Transverse colon (tissue), 4 donors: ENCODE measurements around the gene ZNF367. TPM values are rescaled to one million over a fixed set of nuclear protein-coding genes. Genes with fewer than 3 reads are reported as not detected.

ENCODE experiments used
- DNase-seq: peaks from one replicate; pipeline ENCODE4 v3.0.0-alpha.2; 2019
- H3K27ac ChIP-seq, 4 donors: fragments of 200-600 bp; sonication (generic); 2 replicates each; pipeline ENCODE4 v1.5.1; 2016 to 2018; ENCODE audit warnings: inconsistent platforms in 4 of 4
- H3K27me3 ChIP-seq: fragments of 200-600 bp; sonication (generic); 2 replicates; pipeline ENCODE4 v1.5.1; 2017; ENCODE audit warnings: inconsistent platforms
- H3K36me3 ChIP-seq, 4 donors: fragments of 200-600 bp; sonication (generic); 2 replicates each; pipeline ENCODE4 v1.5.1; 2017 to 2019; ENCODE audit warnings: inconsistent platforms in 4 of 4
- H3K4me1 ChIP-seq, 4 donors: fragments of 200-600 bp; sonication (generic); 2 replicates each; pipeline ENCODE4 v1.5.1; 2017 to 2020; ENCODE audit warnings: inconsistent platforms in 4 of 4
- H3K4me3 ChIP-seq, 4 donors: fragments of 200-600 bp; sonication (generic); 1 replicate in 1 of 4; 2 replicates in 3 of 4; pipeline versions ENCODE4 v1.5.1 to v1.6.1; 2017 to 2019; ENCODE audit warnings: inconsistent platforms in 4 of 4
- H3K9me3 ChIP-seq, 2 donors: fragments of 200-600 bp; sonication (generic); 2 replicates each; pipeline ENCODE4 v1.5.1; 2017 to 2019; ENCODE audit warnings: inconsistent platforms in 2 of 2
- EP300 ChIP-seq: sonication (generic); formaldehyde crosslinking; IDR thresholded peaks from one replicate; pipeline ENCODE4 v1.6.1; 2017; ENCODE audit warnings: antibody characterized with exemption, low read depth
- POLR2A ChIP-seq: fragments of 450-650 bp; IDR thresholded peaks from one replicate; pipeline ENCODE4 v1.6.1; 2016; ENCODE audit warnings: antibody characterized with exemption, mild to moderate bottlenecking, moderate library complexity
- POLR2AphosphoS5 ChIP-seq, 3 donors: sonication (generic); formaldehyde crosslinking; IDR thresholded peaks; one replicate each; pipeline ENCODE4 v1.6.1; 2016; ENCODE audit warnings: antibody characterized with exemption in 3 of 3
- WGBS, 2 donors: methylation state at CpG; one replicate each; pipeline ENCODE4 v1.1.5; 2018; ENCODE audit warnings: low coverage in 1 of 2; 5-methylcytosine and 5-hydroxymethylcytosine counted together
- in situ Hi-C, 4 donors: fragments of 200-750 bp; cut with MboI; loops; one replicate each; pipeline versions ENCODE4 v1.15.0 to v1.15.1; 2017; ENCODE audit warnings: low sequenced_read_pairs in 3 of 4, low pct_ligation_motif_present in 1 of 4, low pct_unique_long_range_greater_than_20kb in 1 of 4
- intact Hi-C: fragments of 100-400 bp; cut with DNase I; formaldehyde crosslinking; loops from one replicate; pipeline ENCODE4 v1.15.1; 2023; ENCODE audit warnings: low total_unique reads
- total RNA-seq, 4 donors: library from RNA; depleted of rRNA; stranded (reverse); fragments of >200 nt; gene quantifications; one replicate each; pipeline ENCODE4 v1.1.0, GENCODE V29; 2016
- TF ChIP-seq, protein P1 (sequence below), 5 experiments: fragments of 200-600 bp in 3 of 5; fragments of 450-650 bp in 2 of 5; sonication (generic) in 3 of 5; IDR thresholded peaks; 1 replicate in 2 of 5; 2 replicates in 3 of 5; pipeline ENCODE4 v1.5.1; 2016 to 2017; ENCODE audit warnings: antibody characterized with exemption in 5 of 5, inconsistent platforms in 3 of 5, mild to moderate bottlenecking in 2 of 5, moderate library complexity in 1 of 5

The ZNF367 gene
- total RNA-seq, 4 donors from 2014 or later = 1.2 to 2.1 (median 1.4) TPM; not detected in 1

DNA sequence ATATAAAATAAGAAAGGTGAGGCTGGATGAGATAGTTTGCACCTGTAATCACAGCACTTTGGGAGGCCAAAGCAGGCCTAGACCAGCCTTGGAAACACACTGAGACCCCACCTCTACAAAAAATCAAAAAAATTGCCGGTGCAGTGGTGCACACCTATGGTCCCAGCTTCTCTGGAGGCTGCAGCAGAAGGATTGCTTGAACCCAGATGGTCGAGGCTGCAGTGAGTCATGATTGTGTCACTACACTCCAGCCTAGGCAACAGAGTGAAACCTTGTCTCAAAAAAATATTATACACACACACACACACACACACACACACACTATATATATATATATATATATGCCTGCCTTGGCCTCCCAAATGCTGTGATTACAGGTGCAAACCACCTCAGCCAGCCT is 36.0 kb downstream of the ZNF367 start:
- TF ChIP-seq, protein P1, sequence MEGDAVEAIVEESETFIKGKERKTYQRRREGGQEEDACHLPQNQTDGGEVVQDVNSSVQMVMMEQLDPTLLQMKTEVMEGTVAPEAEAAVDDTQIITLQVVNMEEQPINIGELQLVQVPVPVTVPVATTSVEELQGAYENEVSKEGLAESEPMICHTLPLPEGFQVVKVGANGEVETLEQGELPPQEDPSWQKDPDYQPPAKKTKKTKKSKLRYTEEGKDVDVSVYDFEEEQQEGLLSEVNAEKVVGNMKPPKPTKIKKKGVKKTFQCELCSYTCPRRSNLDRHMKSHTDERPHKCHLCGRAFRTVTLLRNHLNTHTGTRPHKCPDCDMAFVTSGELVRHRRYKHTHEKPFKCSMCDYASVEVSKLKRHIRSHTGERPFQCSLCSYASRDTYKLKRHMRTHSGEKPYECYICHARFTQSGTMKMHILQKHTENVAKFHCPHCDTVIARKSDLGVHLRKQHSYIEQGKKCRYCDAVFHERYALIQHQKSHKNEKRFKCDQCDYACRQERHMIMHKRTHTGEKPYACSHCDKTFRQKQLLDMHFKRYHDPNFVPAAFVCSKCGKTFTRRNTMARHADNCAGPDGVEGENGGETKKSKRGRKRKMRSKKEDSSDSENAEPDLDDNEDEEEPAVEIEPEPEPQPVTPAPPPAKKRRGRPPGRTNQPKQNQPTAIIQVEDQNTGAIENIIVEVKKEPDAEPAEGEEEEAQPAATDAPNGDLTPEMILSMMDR (IDR thresholded peaks at IDR 0.05) = no peak
- TF ChIP-seq POLR2AphosphoS5 (IDR thresholded peaks at IDR 0.05) = no peak
- TF ChIP-seq EP300 = no peak
- no peak for TF ChIP-seq POLR2A
- Histone ChIP-seq H3K4me1 (peaks cover 12 to 76% (median 45%) of the 10 kb centered on the region in 4 donors), H3K27ac (peak overlapping the region in 3 of 4 donors; percentile 87 to 94 (median 92)), H3K4me3 (peak overlapping the region in 3 of 4 donors; percentile 76 to 90 (median 80)), H3K36me3 (no peaks in the 10 kb centered on the region), H3K9me3 (no peaks in the 10 kb centered on the region), H3K27me3 (no peaks in the 10 kb centered on the region)
- intact Hi-C loops (no loop called here), in situ Hi-C loops (no loop called here)
- no peak for DNase-seq
- WGBS, 2 donors = 56% methylated on average over 2 of the region's 2 CpGs; no CpG with 5 or more reads in 1 of the 2 donors

DNA sequence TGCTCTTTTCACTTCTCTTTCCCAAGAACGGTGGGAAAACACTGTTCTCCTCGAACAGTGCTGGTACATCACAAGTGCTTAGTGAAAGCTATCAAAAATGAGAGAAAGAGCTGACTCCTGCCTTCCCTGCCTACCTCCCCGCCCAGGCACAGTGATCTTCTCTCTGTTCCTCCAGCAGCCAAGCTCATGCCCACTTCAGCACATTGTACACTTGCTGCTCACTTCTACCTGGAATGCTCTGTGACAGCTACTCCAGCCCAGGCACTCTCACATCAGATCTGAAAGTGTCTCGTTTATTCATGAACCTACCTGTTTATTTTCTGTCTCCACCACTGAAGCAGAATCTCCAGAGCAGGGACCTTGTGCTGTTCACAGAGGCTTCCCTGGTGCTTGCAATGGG is 36.5 kb downstream of the ZNF367 start:
- Histone ChIP-seq H3K27me3 (no peaks in the 10 kb centered on the region), H3K27ac (no peak overlapping the region), H3K4me1 (peaks cover 14 to 81% (median 48%) of the 10 kb centered on the region in 4 donors), H3K36me3 (no peaks in the 10 kb centered on the region), H3K9me3 (no peaks in the 10 kb centered on the region), H3K4me3 (peak overlapping the region in 1 of 4 donors; percentile 90)
- TF ChIP-seq, protein P1 (IDR thresholded peaks at IDR 0.05) = no peak
- no peak for TF ChIP-seq POLR2A
- TF ChIP-seq EP300 = no peak
- no peak for TF ChIP-seq POLR2AphosphoS5 (IDR thresholded peaks at IDR 0.05)
- WGBS, 2 donors = 74 to 84% methylated on average over 4 of the region's 4 CpGs
- intact Hi-C loops = no loop called here
- DNase-seq = no peak
- in situ Hi-C loops = no loop called here

DNA sequence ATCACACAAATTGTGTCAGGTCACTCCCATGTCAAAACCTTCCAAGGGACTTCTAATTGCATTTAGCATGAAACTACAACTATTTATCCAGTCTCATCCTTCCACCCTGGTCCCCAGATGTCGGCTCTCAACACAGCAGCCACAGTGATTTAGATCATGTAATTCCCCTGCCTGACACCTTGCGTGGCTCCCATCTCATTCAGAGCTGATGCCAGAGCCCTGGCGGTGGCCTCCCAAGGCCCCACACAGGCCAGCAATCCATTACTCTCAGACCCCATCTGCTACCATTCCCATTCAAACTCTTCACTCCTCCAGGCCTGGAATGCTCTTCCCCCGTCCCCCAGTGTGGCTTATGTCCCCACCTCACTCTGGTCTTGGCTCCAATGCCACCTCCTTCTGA is 37.0 kb downstream of the ZNF367 start:
- Histone ChIP-seq H3K4me1 (peaks cover 14 to 82% (median 46%) of the 10 kb centered on the region in 4 donors), H3K4me3 (peak overlapping the region in 1 of 4 donors; percentile 90), H3K27me3 (no peaks in the 10 kb centered on the region), H3K36me3 (no peaks in the 10 kb centered on the region), H3K27ac (no peak overlapping the region), H3K9me3 (no peaks in the 10 kb centered on the region)
- TF ChIP-seq POLR2A = no peak
- TF ChIP-seq POLR2AphosphoS5 (IDR thresholded peaks at IDR 0.05) = no peak
- TF ChIP-seq EP300 = no peak
- TF ChIP-seq, protein P1 (IDR thresholded peaks at IDR 0.05) = no peak
- WGBS, 2 donors = 81 to 96% methylated on average over 3 to 4 of the region's 4 CpGs
- intact Hi-C loops (no loop called here), in situ Hi-C loops (no loop called here)
- DNase-seq = no peak

DNA sequence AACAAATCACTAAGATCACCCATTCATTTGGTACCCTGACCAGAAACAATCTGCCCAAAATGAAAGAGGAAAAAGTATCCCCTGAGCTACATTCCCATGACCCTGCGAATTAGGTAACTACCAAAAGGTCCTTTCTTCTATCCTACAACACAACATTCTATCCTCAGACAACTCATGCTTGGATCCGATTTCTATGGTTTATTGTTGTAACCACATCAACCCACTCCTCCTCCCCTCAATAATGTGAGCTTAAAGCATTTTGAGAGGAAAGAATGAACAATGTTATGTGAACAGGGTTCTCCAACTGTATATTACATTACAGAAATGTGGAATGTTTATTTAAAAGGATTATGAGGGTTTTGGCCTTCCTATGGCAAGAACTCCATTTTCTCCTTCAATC is 38.7 kb downstream of the ZNF367 start:
- no peak for DNase-seq

More for the DNA sequence above, 38.7 kb downstream of the ZNF367 start:
- intact Hi-C loops = no loop called here
- H3K27me3 ChIP-seq = no peaks in the 10 kb centered on the region
- TF ChIP-seq EP300 (no peak), POLR2AphosphoS5 (IDR thresholded peaks at IDR 0.05) (no peak), POLR2A (no peak)
- TF ChIP-seq, protein P1 (IDR thresholded peaks at IDR 0.05) = no peak
- no peaks in the 10 kb centered on the region for H3K9me3 ChIP-seq
- H3K4me3 ChIP-seq = no peak overlapping the region
- WGBS, 2 donors = 83 to 95% methylated on average over 1 to 2 of the region's 2 CpGs
- peaks cover 9 to 71% (median 42%) of the 10 kb centered on the region in 4 donors for H3K4me1 ChIP-seq
- in situ Hi-C loops = no loop called here
- H3K27ac ChIP-seq = no peak overlapping the region
- H3K36me3 ChIP-seq = no peaks in the 10 kb centered on the region
